ACC112 (cell line): ENCODE data around the gene ATP6V1F.

Experiments used
- H2AFZ ChIP-seq: fragments of 200-600 bp; sonication (generic); one replicate; pipeline ENCODE4 v1.6.0; 2017; ENCODE audit warnings: antibody characterized with exemption, low read length; ENCODE audit not compliant: unreplicated experiment
- H3K27ac ChIP-seq: fragments of 200-600 bp; sonication (generic); 2 replicates; pipeline ENCODE4 v1.5.1; 2014; ENCODE audit warnings: low read depth, mild to moderate bottlenecking, antibody characterized with exemption, low read length, moderate library complexity
- H3K27me3 ChIP-seq: fragments of 200-600 bp; sonication (generic); 2 replicates; pipeline ENCODE4 v1.6.1; 2014; ENCODE audit warnings: mild to moderate bottlenecking, antibody characterized with exemption, low read length, moderate library complexity, mixed read lengths; ENCODE audit not compliant: insufficient read depth
- H3K36me3 ChIP-seq: fragments of 200-600 bp; sonication (generic); 2 replicates; pipeline ENCODE4 v1.6.1; 2016; ENCODE audit warnings: mild to moderate bottlenecking, antibody characterized with exemption, low read length, moderate library complexity, mixed read lengths; ENCODE audit not compliant: insufficient read depth
- H3K4me1 ChIP-seq: fragments of 200-600 bp; sonication (generic); one replicate; pipeline ENCODE4 v1.6.1; 2016; ENCODE audit warnings: low read length, mixed read lengths; ENCODE audit not compliant: insufficient read depth, unreplicated experiment, control insufficient read depth
- H3K4me3 ChIP-seq: fragments of 200-600 bp; sonication (generic); 2 replicates; pipeline ENCODE4 v1.5.1; 2014; ENCODE audit warnings: mild to moderate bottlenecking, low read depth, low read length
- H3K79me2 ChIP-seq: fragments of 200-600 bp; sonication (generic); one replicate; pipeline ENCODE4 v1.6.0; 2016; ENCODE audit warnings: low read length; ENCODE audit not compliant: control insufficient read depth, unreplicated experiment, insufficient read depth

ATP6V1F gene

DNA sequence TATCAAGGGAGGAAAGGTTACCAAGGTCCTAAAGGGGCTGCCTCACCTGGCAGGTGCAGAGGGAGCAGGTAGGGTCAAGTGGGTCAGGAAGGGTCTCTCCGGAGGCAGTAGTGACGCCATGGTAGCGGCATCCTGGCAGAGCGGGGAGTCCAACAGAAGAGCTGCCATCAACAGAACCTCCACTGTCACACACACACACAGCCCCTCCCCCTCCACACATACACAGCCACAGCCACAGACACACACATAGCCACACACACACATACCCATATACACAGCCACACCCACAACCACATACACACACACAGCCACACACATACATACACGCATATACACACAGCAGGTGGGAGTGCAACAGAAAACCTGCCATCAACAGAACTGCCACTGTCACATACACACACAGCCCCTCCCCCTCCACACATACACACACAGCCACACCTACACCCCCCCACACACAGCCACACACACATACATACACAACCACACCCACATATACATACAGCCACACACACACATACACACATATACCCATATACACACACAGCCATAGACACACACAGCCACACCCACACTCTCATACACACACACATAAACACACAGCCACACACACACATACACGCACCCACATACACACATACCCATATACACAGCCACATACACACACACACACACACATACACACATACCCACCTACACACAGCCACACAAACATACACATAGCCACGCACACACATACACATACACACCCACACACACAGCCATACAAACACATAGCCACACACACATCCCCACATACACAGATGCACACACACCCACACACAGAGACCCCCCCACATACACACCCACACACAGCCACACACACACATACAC lies 24.7 kb downstream of the ATP6V1F start:
- Histone ChIP-seq H3K4me1 (no peaks in the 10 kb centered on the region), H3K4me3 (no peak overlapping the region), H3K27ac (no peak overlapping the region), H2AFZ (no peak overlapping the region), H3K36me3 (no peaks in the 10 kb centered on the region), H3K27me3 (peaks cover 17% of the 10 kb centered on the region; the same call in 1 of the 2 replicates), H3K79me2 (no peaks in the 10 kb centered on the region)

DNA sequence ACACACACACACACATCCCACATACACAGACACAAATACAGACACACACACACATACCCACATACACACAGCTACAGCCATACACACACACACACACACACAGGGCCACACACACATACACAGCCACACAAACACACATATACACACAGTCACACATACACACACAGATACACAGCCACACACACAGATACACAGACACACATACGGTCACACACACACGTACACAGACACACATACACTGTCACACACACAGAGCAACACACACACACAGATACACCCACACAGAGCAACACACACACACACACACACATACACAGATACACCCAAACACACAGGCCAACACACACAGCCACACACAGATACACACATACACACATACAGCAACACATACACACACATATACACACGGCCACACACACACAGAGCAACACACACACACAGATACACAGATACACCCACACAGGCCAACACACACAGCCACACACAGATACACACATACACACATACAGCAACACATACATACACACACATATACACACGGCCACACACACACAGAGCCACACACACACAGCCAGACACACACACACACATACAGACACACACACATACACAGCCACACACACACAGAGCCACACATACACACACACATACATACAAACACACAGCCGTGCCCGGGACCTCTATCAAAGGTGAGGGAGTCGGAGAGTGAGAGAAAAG lies 25.5 kb downstream of the ATP6V1F start:
- Histone ChIP-seq H3K79me2 (no peaks in the 10 kb centered on the region), H2AFZ (no peak overlapping the region), H3K36me3 (no peaks in the 10 kb centered on the region), H3K4me1 (no peaks in the 10 kb centered on the region), H3K27ac (no peak overlapping the region), H3K27me3 (peaks cover 17% of the 10 kb centered on the region; the same call in 1 of the 2 replicates), H3K4me3 (no peak overlapping the region)

DNA sequence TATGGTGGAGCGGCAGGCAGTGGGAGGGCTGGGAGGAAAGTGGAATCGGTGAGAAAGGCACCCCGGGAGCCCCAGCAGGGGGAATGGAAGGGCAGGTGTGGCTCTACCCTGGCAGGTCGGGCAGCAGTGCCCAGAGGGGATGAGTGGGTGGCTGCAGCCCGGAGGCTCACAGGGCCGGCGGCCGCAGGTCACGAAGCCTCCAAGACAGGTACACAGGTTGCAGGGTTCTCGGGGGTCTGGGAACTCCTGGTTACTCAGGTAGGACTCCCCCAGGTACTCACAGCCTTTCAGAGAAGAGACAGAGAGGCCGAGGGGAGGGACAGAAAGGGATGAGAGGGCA lies 26.1 kb downstream of the ATP6V1F start:
- Histone ChIP-seq H3K4me1 (no peaks in the 10 kb centered on the region), H3K79me2 (no peaks in the 10 kb centered on the region), H2AFZ (no peak overlapping the region), H3K27me3 (peaks cover 17% of the 10 kb centered on the region; the same call in 1 of the 2 replicates), H3K27ac (no peak overlapping the region), H3K4me3 (no peak overlapping the region), H3K36me3 (no peaks in the 10 kb centered on the region)

DNA sequence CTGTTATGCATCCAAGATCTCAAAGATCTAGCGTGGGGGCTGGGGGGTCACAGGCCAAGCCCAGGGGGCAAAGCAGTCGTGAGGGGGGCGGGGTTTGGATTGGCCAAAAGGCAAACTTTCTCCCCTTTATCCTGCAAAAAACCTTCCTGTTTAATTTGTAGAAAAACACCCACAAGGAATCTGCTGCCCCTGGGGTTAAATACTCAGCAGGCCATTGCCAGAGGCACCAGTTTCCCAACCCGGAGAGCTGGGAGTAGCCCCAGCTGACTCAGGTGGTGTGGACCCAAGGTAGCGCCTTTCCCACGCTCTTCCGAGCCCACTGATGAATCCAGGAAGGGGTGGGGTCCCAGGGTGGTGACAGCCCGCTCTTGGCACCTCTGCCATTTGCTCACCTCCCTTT lies 26.5 kb downstream of the ATP6V1F start:
- Histone ChIP-seq H3K4me1 (no peaks in the 10 kb centered on the region), H3K4me3 (no peak overlapping the region), H3K79me2 (no peaks in the 10 kb centered on the region), H3K27me3 (peaks cover 17% of the 10 kb centered on the region; the same call in 1 of the 2 replicates), H3K27ac (no peak overlapping the region), H3K36me3 (no peaks in the 10 kb centered on the region), H2AFZ (no peak overlapping the region)

DNA sequence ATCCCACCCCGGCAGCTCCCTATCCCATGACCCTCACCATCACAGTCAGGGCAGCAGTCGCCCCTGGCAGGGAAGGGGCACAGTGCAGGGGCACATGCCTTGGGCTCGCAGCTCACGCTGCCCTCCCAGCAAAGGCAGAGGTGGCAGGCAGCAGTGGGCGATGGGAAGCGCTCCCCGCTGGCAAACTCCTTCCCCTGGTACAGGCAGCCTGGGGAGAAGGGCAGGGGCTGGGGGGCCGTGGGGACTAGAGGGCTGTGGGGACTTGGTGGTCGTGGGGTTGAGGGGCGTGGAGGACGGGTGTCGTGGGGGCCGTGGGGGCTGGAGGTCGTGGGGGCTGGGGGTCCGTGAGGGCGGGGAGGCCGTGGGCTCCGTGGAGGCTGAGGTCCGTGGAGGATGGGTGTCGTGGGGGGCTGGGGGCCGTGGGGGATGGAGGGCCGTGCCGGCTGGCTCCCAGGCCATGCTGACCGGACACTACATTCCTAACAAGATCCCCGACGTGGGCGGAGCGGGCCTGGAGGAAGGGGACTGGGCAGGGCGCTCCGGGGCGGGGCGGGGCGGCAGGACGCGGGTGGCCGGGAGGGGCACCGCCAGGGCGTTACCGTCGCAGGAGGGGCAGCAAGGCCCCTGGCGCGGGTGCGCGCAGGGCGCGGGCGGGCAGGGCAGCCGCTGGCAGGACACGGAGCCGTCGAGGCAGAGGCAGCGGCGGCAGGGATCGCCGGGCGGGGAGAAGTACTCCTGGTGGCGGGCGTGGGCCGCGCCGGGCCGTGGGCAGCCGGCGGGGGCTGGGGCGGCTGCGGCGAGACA lies 27.9 kb downstream of the ATP6V1F start:
- H3K27me3 ChIP-seq: peaks cover 17% of the 10 kb centered on the region; the same call in 1 of the 2 replicates
- H2AFZ ChIP-seq: no peak overlapping the region
- H3K36me3 ChIP-seq: no peaks in the 10 kb centered on the region
- peak overlapping the region; percentile 33; the same call in 1 of the 2 replicates for H3K4me3 ChIP-seq
- H3K4me1 ChIP-seq: no peaks in the 10 kb centered on the region
- H3K79me2 ChIP-seq: no peaks in the 10 kb centered on the region
- no peak overlapping the region for H3K27ac ChIP-seq

DNA sequence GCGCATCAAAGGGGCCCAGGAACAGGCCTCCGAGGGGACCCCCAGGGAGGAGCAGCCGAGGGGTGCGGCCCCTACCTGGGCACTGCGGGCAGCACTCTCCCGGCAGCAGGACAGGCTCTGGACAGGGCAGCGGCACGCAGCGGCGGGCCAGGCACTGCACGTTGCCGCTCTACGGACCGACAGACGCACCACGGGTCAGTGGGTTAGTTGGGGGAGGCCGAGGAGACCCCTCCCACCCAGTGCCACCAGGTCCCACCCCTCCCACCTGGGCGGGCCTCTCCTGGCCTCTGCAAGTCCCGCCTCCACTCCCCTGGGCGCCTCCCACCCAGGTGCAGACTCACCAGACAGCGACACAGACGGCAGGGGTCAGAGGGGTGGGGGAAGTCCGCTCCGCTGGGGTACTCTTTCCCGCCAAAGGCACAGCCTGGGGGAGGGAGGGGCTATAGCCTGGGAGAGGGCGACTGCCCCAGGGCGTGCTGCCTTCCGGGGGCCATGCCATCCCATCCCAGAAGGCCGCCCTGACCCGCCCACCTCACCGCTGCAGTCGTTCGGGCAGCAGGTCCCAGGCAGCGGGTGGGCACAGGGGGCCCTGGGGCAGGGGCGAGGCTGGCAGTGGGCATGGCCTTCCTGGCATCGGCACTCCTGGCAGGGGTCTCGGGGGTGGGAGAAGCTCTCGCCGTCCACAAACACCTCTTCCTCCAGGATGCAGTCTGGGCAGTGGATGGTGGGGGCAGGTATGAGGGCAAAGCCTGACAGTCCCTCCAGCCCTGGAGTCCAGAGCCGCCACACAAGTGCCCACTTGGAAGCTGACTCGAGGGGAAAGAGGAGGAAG lies 28.7 kb downstream of the ATP6V1F start:
- Histone ChIP-seq H2AFZ (no peak overlapping the region), H3K4me1 (no peaks in the 10 kb centered on the region)

DNA sequence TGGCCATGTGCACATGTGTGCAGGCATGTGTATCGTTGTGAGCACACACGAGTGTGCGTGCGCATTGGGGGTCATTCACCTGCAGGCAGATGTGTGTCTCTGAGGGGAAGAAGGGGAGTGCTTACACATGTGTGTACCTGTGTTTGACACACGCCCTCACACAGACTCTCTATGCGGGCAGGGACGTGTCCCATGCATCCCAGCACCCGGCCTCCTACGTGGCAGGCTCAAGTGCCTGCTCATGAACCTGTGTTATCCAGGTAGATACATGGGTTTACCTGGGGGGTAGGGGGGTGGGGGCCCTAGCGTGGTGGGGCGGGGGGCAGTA lies 29.2 kb downstream of the ATP6V1F start:
- Histone ChIP-seq H3K79me2 (no peaks in the 10 kb centered on the region), H3K4me3 (no peak overlapping the region), H3K27ac (no peak overlapping the region), H3K4me1 (no peaks in the 10 kb centered on the region), H3K36me3 (no peaks in the 10 kb centered on the region), H3K27me3 (peaks cover 17% of the 10 kb centered on the region; the same call in 1 of the 2 replicates), H2AFZ (no peak overlapping the region)

More for the DNA sequence above, 28.7 kb downstream of the ATP6V1F start:
- Histone ChIP-seq H3K36me3 (no peaks in the 10 kb centered on the region), H3K27me3 (peaks cover 17% of the 10 kb centered on the region; the same call in 1 of the 2 replicates), H3K79me2 (no peaks in the 10 kb centered on the region), H3K27ac (no peak overlapping the region), H3K4me3 (peak overlapping the region; percentile 33; the same call in 1 of the 2 replicates)

DNA sequence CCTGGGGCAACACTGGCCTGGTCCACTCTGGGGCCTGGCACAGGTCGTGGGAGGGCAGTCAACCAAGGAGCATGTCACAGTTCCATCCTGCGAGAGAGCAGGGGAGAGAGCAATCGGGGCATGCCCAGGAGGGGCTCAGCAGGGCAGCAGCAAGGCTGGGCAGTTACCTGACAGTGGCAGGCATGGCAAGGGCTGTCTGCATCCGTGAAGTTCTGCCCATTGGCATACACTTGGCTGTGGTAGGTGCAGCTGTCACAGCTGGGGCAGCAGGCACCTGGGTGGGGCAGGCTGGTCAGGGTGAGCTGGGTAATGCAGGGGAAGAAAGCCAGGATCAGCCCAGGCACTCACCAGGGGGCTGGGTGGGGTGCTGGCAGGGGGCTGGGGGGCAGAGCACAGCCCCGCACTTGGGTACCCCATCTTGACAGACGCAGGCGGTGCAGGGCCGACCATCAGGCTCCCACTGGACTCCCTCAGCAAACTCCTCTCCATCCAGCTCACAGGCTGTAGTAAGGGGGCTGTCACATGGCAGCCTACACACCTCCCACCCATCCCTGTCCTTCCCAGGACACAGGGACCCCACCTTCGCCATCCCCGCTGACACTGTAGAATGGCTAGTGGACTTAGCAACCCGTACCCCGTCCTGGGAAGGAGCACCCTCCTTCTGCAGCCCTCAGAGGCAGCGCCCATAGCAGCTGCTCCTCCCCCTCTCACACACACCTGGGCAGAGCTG lies 30.0 kb downstream of the ATP6V1F start:
- no peaks in the 10 kb centered on the region for H3K36me3 ChIP-seq
- no peaks in the 10 kb centered on the region for H3K4me1 ChIP-seq
- H2AFZ ChIP-seq: no peak overlapping the region
- no peak overlapping the region for H3K27ac ChIP-seq
- no peak overlapping the region for H3K4me3 ChIP-seq
- H3K27me3 ChIP-seq: peaks cover 17% of the 10 kb centered on the region; the same call in 1 of the 2 replicates
- no peaks in the 10 kb centered on the region for H3K79me2 ChIP-seq

DNA sequence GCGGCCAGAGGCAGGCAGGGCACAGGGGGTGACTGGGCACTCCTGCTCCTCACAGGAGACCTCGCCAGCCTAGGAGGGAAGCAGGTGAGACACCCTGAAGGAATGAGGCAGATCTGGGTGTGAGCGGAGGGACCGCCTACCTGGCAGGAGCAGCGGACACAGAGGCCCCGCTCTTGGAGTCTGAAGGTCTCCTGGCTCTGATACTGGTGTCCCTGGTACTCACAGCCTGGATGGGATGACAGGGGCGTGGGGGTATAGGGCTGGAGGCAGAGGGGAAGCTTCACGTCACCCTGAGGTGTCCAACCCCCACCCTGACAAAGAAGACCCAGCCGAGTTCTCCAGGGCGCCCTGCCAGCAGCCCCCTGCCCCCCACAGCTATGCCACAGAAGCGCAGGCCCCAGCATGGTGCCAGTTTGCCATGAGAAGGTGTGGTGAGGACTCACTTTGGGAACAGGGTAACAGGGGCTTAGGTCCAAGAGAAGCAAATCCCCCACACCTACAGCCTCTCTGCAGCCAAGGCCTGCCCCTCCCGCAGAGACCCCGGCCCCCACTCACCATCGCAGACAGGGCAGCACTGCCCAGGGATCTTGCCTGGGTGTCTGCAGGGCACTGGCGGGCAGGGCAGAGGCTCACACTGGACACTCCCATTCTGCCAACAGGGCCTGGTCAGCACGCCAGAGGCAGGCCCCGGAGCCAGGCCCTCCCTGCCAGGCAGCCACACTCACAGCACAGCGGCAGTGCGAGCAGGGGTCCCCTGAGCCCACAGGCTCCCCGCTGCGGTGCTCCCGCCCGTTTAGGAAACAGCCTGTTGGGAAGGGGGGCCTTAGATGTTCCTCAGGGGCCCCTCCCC lies 30.8 kb downstream of the ATP6V1F start:
- Histone ChIP-seq H3K27ac (no peak overlapping the region), H3K27me3 (peaks cover 17% of the 10 kb centered on the region; the same call in 1 of the 2 replicates), H3K36me3 (no peaks in the 10 kb centered on the region), H3K79me2 (no peaks in the 10 kb centered on the region), H3K4me3 (no peak overlapping the region), H3K4me1 (no peaks in the 10 kb centered on the region), H2AFZ (no peak overlapping the region)
